HCT116 (cell line): ENCODE results near the gene CC2D2B.
A peak's percentile ranks its signal among the peaks of the same experiment; 100 is the strongest.

ENCODE experiments used
- CTCF ChIP-seq, 3 experiments: fragments of 200-600 bp in 1 of 3; sonication (generic) in 1 of 3; IDR thresholded peaks in 2 of 3; conservative IDR thresholded peaks in 1 of 3; 2 replicates each; pipeline ENCODE4 v1.5.1; 2012 to 2017; ENCODE audit warnings: low read depth in 2 of 3, low read length in 2 of 3, antibody characterized with exemption in 1 of 3, borderline replicate concordance in 1 of 3, control low read depth in 1 of 3, mild to moderate bottlenecking in 1 of 3, mixed read lengths in 1 of 3, mixed run types in 1 of 3, moderate library complexity in 1 of 3; ENCODE audit not compliant: insufficient read depth in 1 of 3
- POLR2AphosphoS5 ChIP-seq: IDR thresholded peaks from 2 replicates; pipeline ENCODE4 v1.6.1; 2011; ENCODE audit warnings: mild to moderate bottlenecking, low read depth, low read length, moderate library complexity
- REST ChIP-seq: IDR thresholded peaks from 2 replicates; pipeline ENCODE4 v1.6.1; 2012; ENCODE audit warnings: low read depth
- SP1 ChIP-seq: IDR thresholded peaks from 2 replicates; pipeline ENCODE4 v1.6.1; 2012; ENCODE audit warnings: low read depth
- TCF7L2 ChIP-seq: IDR thresholded peaks from 2 replicates; pipeline ENCODE4 v1.7.0; 2011; ENCODE audit warnings: borderline replicate concordance, inconsistent platforms; ENCODE audit not compliant: insufficient read depth, insufficient read length; ENCODE audit errors: extremely low read depth

- TF ChIP-seq CTCF (IDR thresholded peaks at IDR 0.05 in 2 of 3, conservative IDR thresholded peaks at IDR 0.05 in 1 of 3; ENCODE audit: borderline replicate concordance in 1 of 3, insufficient read depth in 1 of 3, low read depth in 2 of 3, low read length in 2 of 3) (0 out of 6 replicates have a peak, but pooled peaks of 1 of the 3 experiments have one; percentile 10), SP1 (no peak), POLR2AphosphoS5 (no peak), TCF7L2 (no peak), REST (no peak)
Measured at GRCh38 chr10:95988702-95989101, 80.9 kb downstream of the CC2D2B start.
